Ectodermal cell (in vitro differentiated cells): Measurements from ENCODE around the gene BMP8A.
"Not testable (repeated sequence)": the region's sequence is repeated elsewhere in the genome, so short reads cannot be mapped to it uniquely, and the experiment has no call there.

Experiments
- H3K27ac ChIP-seq: 2 replicates; pipeline ENCODE4 v1.7.0; 2013; ENCODE audit warnings: mild to moderate bottlenecking, low read depth, low read length; ENCODE audit not compliant: insufficient read depth, poor library complexity, severe bottlenecking
- H3K27me3 ChIP-seq: 2 replicates; pipeline ENCODE4 v1.7.0; 2013; ENCODE audit warnings: mild to moderate bottlenecking, low read length; ENCODE audit not compliant: insufficient read depth, control insufficient read depth, poor library complexity, severe bottlenecking
- H3K36me3 ChIP-seq: one replicate; pipeline ENCODE4 v1.7.0; 2013; ENCODE audit warnings: low read length; ENCODE audit not compliant: control insufficient read depth, insufficient read depth
- H3K4me1 ChIP-seq: one replicate; pipeline ENCODE4 v1.7.0; 2013; ENCODE audit warnings: low read length; ENCODE audit not compliant: control insufficient read depth, insufficient read depth
- H3K4me3 ChIP-seq: 2 replicates; pipeline ENCODE4 v1.7.0; 2013; ENCODE audit warnings: low read depth, low read length, control low read depth; ENCODE audit not compliant: insufficient read depth
- H3K9me3 ChIP-seq: 2 replicates; pipeline ENCODE4 v1.7.0; 2013; ENCODE audit warnings: mild to moderate bottlenecking, low read length, moderate library complexity; ENCODE audit not compliant: control insufficient read depth
- WGBS, 2 experiments: methylation state at CpG; one replicate each; pipeline ENCODE4 v1.1.7; 2013; ENCODE audit warnings: missing lambda C conversion rate in 2 of 2; 5-methylcytosine and 5-hydroxymethylcytosine counted together

BMP8A gene

DNA sequence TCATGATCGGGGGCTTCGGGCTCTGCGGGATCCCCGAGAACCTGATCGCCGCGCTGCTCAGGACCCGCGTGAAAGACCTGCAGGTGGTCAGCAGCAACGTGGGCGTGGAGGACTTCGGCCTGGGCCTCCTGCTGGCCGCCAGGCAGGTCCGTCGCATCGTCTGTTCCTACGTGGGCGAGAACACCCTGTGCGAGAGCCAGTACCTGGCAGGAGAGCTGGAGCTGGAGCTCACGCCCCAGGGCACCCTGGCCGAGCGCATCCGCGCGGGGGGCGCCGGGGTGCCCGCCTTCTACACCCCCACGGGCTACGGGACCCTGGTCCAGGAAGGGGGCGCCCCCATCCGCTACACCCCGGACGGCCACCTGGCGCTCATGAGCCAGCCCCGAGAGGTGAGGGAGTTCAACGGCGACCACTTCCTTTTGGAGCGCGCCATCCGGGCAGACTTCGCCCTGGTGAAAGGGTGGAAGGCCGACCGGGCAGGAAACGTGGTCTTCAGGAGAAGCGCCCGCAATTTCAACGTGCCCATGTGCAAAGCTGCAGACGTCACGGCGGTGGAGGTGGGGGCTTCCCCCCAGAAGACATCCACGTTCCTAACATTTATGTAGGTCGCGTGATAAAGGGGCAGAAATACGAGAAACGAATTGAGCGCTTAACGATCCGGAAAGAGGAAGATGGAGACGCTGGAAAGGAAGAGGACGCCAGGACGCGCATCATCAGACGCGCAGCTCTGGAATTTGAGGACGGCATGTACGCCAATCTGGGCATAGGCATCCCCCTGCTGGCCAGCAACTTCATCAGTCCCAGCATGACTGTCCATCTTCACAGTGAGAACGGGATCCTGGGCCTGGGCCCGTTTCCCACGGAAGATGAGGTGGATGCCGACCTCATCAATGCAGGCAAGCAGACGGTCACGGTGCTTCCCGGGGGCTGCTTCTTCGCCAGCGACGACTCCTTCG is 24.0 kb downstream of the BMP8A start:
- WGBS, 2 experiments = 59 to 77% methylated on average over 17 to 19 of the region's 78 CpGs
- Histone ChIP-seq H3K4me3 (peak overlapping the region; percentile 20), H3K27me3 (peaks cover 15% of the 10 kb centered on the region)
- H3K27ac ChIP-seq, H3K36me3 ChIP-seq, H3K9me3 ChIP-seq, H3K4me1 ChIP-seq: not testable (repeated sequence)

DNA sequence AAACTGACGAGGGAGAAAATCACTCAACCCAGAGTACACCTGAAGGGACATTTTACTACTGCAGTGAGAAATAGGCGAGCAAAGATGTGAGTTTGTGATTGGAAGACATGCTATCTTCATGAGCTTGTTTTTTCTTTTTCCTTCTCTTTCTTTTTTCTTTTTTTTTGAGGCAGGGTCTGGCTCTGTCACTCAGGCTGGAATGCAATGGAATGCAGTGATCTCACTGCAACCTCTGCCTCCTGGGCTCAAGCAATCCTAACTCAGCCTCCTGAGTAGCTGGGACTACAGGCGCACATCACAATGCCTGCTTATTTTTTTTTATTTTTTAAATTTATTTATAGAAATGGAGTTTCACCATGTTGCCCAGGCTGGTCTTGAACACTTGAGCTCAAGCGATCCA is 25.4 kb downstream of the BMP8A start:
- not testable (repeated sequence) for H3K36me3 ChIP-seq, H3K27ac ChIP-seq, H3K9me3 ChIP-seq, H3K4me3 ChIP-seq, H3K4me1 ChIP-seq
- WGBS, 2 experiments = no CpG with 5 or more reads among the region's 4 CpGs
- H3K27me3 ChIP-seq = peaks cover 15% of the 10 kb centered on the region

DNA sequence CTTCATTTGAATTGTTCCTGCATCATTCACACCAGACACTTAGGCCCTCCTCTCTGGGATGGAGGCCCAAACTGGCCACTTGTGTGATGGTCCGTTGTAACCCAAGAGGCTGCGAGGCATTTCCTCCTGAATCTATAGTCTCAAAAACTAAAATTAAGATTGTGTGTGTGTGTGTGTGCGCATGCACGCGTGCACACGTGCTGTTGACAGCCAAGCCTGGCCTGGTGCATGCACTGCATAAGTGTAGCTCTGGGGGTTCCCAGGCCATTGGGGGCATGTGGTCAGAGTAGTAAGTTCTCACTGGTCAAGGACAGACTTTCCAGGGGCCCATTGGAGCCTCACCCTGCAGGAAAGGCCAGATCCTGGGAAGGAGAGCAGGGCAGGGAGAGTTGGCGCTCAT is 26.5 kb downstream of the BMP8A start:
- not testable (repeated sequence) for H3K4me1 ChIP-seq, H3K4me3 ChIP-seq, H3K9me3 ChIP-seq, H3K36me3 ChIP-seq, H3K27ac ChIP-seq
- peaks cover 15% of the 10 kb centered on the region for H3K27me3 ChIP-seq
- WGBS, 2 experiments = 98% methylated on average over 5 of the region's 7 CpGs; no CpG with 5 or more reads in 1 of the 2 experiments

DNA sequence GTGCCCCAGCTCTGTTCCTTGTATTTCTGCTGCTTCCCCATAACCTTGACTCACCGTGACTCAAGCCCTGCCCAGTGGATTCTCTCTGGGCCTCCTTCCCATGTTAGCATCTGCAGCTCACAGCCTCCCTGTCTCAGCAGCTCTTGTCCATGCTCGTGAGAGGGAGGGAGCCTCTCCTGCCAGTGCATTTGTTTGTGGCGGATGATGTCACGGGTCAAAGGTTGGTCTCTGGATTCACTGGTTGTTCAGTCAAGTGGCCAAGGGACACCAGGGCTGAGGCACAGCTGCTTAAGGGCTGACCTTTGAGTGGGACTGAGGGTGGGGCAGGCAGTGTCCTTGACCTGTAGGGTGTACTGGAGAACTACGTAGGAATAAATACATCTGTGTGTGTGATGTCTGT is 27.9 kb downstream of the BMP8A start:
- WGBS, 2 experiments = 70 to 96% methylated on average over 2 of the region's 5 CpGs
- not testable (repeated sequence) for H3K36me3 ChIP-seq, H3K27ac ChIP-seq, H3K4me1 ChIP-seq, H3K4me3 ChIP-seq, H3K9me3 ChIP-seq
- peaks cover 10% of the 10 kb centered on the region for H3K27me3 ChIP-seq

DNA sequence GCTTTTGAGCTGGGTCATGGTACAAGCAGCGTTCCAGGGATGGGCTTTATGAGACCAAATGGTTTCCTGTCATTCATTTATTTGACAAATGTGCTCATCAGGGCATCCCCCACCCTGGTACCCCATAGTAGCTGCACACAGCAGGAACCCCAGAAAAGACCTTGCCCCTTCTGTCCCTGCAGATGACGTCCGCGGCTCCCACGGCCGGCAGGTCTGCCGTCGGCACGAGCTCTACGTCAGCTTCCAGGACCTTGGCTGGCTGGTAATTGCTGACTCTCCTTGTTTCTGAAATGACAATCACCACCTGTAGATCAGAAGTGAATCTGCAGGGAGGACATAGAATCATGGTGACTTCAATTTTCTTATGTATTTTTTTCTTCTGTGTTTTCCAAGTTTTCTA is 30.8 kb downstream of the BMP8A start:
- H3K27ac ChIP-seq, H3K4me3 ChIP-seq, H3K9me3 ChIP-seq, H3K27me3 ChIP-seq, H3K4me1 ChIP-seq, H3K36me3 ChIP-seq: not testable (repeated sequence)
- WGBS, 2 experiments = 70 to 77% methylated on average over 10 of the region's 10 CpGs

DNA sequence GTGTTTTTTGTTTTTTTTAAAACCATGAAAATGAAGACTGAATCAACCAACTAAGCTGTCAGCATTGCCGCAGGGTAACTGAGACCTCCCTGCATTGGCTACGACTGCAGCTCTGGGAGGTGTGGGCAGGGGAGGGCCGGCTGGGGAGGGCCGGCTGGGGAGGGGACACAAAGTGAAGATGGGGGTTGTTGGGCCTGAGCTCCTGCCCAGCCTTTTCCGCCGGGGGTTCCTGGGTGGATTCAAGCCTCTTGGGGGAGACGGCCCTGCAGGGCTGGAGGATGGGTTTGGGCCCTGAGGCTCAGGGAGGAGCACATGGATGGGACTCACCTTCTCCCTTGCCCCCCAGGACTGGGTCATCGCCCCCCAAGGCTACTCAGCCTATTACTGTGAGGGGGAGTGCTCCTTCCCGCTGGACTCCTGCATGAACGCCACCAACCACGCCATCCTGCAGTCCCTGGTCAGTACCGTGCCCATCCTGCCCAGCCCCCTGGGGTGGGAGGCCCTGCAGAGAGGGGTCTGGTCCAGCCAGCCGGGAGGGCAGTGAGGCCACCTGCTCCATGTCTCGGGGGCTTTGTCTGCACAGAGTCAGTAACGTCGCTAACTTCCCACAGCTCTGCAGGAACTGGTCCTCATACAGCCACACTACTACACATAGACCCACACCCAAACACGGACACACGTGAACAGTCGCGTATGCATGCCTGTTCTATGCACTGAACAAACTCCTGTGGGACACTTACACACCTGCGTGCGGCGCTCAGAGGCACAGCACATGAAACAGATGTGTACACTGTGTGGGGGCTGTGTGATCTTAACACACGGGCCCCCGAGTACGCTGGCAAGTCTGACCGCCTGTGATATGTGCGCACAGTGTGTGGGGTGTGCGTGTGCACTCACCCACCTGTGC is 31.5 kb downstream of the BMP8A start:
- no peaks in the 10 kb centered on the region for H3K9me3 ChIP-seq
- H3K36me3 ChIP-seq = no peaks in the 10 kb centered on the region
- H3K4me3 ChIP-seq = no peak overlapping the region
- H3K27me3 ChIP-seq = no peaks in the 10 kb centered on the region
- WGBS, 2 experiments = 86 to 88% methylated on average over 29 of the region's 29 CpGs
- H3K27ac ChIP-seq = no peak overlapping the region
- H3K4me1 ChIP-seq = no peaks in the 10 kb centered on the region

DNA sequence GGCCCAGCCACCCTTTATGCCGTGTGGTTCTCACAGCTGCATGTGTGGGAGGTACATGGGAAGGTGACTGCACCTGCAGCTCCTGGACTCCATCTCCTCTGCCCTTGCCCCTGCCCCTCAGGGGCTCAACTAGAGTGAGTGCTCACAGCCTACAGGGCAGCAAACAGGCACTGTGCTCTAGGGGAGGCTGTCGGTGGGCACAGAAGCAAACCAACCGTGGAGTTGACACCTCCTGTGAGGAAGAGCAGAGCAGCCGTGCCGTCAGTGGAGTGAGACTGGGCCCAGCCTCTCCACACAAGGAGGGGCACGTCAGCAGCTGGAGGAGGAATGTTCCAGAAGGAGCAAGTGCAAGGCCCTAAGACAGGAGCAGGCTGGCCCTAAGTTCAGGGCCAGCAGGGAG is 32.7 kb downstream of the BMP8A start:
- H3K4me1 ChIP-seq = no peaks in the 10 kb centered on the region
- no peaks in the 10 kb centered on the region for H3K36me3 ChIP-seq
- H3K4me3 ChIP-seq = no peak overlapping the region
- H3K9me3 ChIP-seq = no peaks in the 10 kb centered on the region
- WGBS, 2 experiments = 89% methylated on average over 6 of the region's 6 CpGs
- H3K27ac ChIP-seq = no peak overlapping the region
- H3K27me3 ChIP-seq = no peaks in the 10 kb centered on the region

DNA sequence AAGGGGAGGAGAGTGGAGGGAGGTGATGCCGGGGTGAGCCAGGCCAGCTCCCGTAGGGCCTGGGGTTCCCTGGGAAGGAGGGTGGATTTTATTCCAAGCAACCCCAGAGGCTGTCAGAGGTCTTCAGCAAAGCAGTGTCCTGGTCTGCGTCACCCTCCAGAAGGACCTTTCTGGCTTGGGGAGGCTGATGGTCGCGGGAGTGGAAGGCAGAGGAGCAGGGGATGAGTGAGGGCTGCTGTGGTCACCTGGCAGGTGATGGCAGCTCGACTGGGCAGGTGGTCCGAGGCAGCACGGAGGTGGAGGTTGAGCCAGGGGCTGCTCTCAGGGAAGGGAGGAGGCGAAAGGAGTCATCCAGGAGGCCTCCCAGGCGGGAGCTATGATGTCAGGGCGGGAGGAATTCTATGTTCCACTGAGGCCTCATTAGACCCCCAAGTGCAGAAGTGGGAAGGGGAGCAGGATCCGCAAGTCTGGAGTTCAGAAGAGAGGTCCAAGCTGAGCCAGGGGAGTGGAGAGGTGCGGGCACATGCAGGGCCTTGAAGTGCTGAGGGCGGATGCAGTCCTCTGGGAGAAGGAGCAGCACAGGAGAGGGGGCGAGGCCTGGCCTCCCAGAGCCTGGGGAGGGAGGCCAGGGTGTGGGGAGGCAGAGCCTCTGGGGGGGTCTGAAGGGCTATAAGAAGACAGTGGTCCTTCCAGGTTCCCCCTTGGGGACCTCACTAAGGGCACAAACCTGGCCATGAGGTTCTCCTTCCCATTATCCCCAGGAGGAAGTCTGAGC is 33.3 kb downstream of the BMP8A start:
- no peaks in the 10 kb centered on the region for H3K9me3 ChIP-seq
- no peaks in the 10 kb centered on the region for H3K4me1 ChIP-seq
- H3K4me3 ChIP-seq = no peak overlapping the region
- H3K36me3 ChIP-seq = no peaks in the 10 kb centered on the region
- H3K27ac ChIP-seq = no peak overlapping the region
- H3K27me3 ChIP-seq = no peaks in the 10 kb centered on the region
- WGBS, 2 experiments = 92% methylated on average over 15 of the region's 15 CpGs

DNA sequence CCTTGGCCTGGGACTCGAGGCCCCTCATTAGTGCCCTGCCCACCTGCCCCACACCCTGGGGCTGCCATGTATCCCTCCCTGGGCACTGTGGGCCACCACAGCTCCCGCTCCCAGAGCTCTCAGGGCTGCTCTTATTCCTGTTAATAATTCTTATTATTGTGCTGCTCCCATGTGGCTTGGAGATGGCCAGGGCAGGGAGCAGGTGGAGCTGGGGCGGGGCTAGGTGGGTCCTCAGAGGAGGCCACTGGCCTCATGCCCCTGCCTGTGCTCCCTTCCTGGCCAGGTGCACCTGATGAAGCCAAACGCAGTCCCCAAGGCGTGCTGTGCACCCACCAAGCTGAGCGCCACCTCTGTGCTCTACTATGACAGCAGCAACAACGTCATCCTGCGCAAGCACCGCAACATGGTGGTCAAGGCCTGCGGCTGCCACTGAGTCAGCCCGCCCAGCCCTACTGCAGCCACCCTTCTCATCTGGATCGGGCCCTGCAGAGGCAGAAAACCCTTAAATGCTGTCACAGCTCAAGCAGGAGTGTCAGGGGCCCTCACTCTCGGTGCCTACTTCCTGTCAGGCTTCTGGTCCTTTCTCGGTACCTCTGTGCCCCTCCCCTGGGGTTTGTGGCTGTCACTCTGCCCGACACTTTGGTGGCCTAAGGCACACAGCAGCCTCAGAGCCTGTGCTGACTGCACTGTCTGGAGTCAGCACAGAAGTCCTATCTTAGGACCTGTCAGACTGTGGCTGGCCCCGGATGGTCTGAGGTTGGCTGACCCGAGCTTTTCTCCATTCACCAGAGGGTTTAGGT is 34.1 kb downstream of the BMP8A start:
- H3K36me3 ChIP-seq = no peaks in the 10 kb centered on the region
- H3K27me3 ChIP-seq = no peaks in the 10 kb centered on the region
- H3K4me1 ChIP-seq = no peaks in the 10 kb centered on the region
- H3K4me3 ChIP-seq = no peak overlapping the region
- 94% methylated on average over 17 of the region's 17 CpGs for WGBS, 2 experiments
- no peak overlapping the region for H3K27ac ChIP-seq
- no peaks in the 10 kb centered on the region for H3K9me3 ChIP-seq
